K562 (cell line): ENCODE data around the gene DENND2A. TPM values are rescaled to one million over a fixed set of nuclear protein-coding genes. Genes with fewer than 3 reads are reported as not detected.

Experiments
- ATAC-seq: fragments of 200-7000 bp; cut with Tn5 transposase; 3 replicates; pipeline ENCODE4 v1.9.1; 2020; ENCODE audit warnings: moderate library complexity
- BruUV-seq: library from RNA; stranded (reverse); fragments of 400-500 nt; replicated peaks from 2 replicates; lab custom pipeline; 2021; lab: Mats Ljungman, UMichigan
- CTCF ChIA-PET: fragments of 300-600 bp; formaldehyde crosslinking; extraction: SDS; loops from one replicate; lab custom pipeline; 2021; ENCODE audit warnings: low intra/inter-chr PET ratio; lab: Yijun Ruan, JAX
- POLR2A ChIA-PET: fragments of 300-600, 350-650 bp; sonication (Branson Sonifier 250); formaldehyde crosslinking; extraction: SDS; loops from one replicate; lab custom pipeline; 2021; ENCODE audit warnings: antibody characterized with exemption, inconsistent platforms; lab: Yijun Ruan, JAX
- DNase-seq, 4 experiments: peaks; one replicate each; pipeline versions ENCODE4 v3.0.0 to v3.0.0-alpha.2; 2011 to 2018; ENCODE audit warnings: low spot score in 3 of 4, mixed read lengths in 3 of 4; ENCODE audit errors: extremely low read depth in 1 of 4
- FAIRE-seq: peaks from 2 replicates; lab custom pipeline; 2011; peaks lifted over from hg19 to GRCh38; lab: Jason Lieb, UNC
- H2AFZ ChIP-seq: 2 replicates; pipeline ENCODE4 v1.6.0; 2011; ENCODE audit warnings: low read depth, low read length, control low read depth, inconsistent platforms
- H3K27ac ChIP-seq: fragments of 200-600 bp; 3 replicates; pipeline ENCODE4 v1.8.0; 2011; ENCODE audit warnings: low read depth, mild to moderate bottlenecking, control low read depth, inconsistent platforms, low read length, moderate library complexity, mixed read lengths; ENCODE audit errors: extremely low read depth
- H3K27me3 ChIP-seq, 2 experiments: fragments of 300-600 bp in 1 of 2; 2 replicates in 1 of 2; 3 replicates in 1 of 2; pipeline versions ENCODE4 v1.6.0 to v1.8.0; 2011; ENCODE audit warnings: inconsistent platforms in 2 of 2, low read length in 2 of 2, mild to moderate bottlenecking in 1 of 2, mixed read lengths in 1 of 2, moderate library complexity in 1 of 2; ENCODE audit not compliant: control insufficient read depth in 2 of 2, insufficient read depth in 2 of 2
- H3K36me3 ChIP-seq: fragments of 300-600 bp; 3 replicates; pipeline ENCODE4 v1.8.0; 2011; ENCODE audit warnings: mild to moderate bottlenecking, low read length, inconsistent platforms; ENCODE audit not compliant: control insufficient read depth, insufficient read depth
- H3K4me1 ChIP-seq, 2 experiments: fragments of 200-600 bp in 1 of 2; replicated peaks in 1 of 2; 2 replicates in 1 of 2; 3 replicates in 1 of 2; pipeline versions ENCODE4 v1.5.1 to v1.8.0; 2011; ENCODE audit warnings: inconsistent platforms in 2 of 2, low read length in 2 of 2, mild to moderate bottlenecking in 1 of 2, mixed read lengths in 1 of 2, moderate library complexity in 1 of 2; ENCODE audit not compliant: control insufficient read depth in 2 of 2, insufficient read depth in 2 of 2
- H3K4me2 ChIP-seq: 2 replicates; pipeline ENCODE4 v1.6.1; 2011; ENCODE audit warnings: low read length, control low read depth, inconsistent platforms, mixed read lengths; ENCODE audit not compliant: insufficient read depth
- H3K4me3 ChIP-seq: fragments of 200-600 bp; sonication (generic), shearing (Covaris generic); 2 replicates; pipeline ENCODE4 v1.5.1; 2016; ENCODE audit warnings: control low read depth, inconsistent platforms
- H3K79me2 ChIP-seq: fragments of 200-600 bp; 3 replicates; pipeline ENCODE4 v1.8.0; 2011; ENCODE audit warnings: low read length, inconsistent platforms; ENCODE audit not compliant: control insufficient read depth, insufficient read depth
- H3K9ac ChIP-seq, 2 experiments: 2 replicates each; pipeline versions ENCODE4 v1.6.0 to v1.6.1; 2011; ENCODE audit warnings: low read depth in 2 of 2, low read length in 2 of 2, control low read depth in 1 of 2, inconsistent platforms in 1 of 2, mild to moderate bottlenecking in 1 of 2, mixed read lengths in 1 of 2; ENCODE audit not compliant: insufficient read depth in 1 of 2
- H3K9me1 ChIP-seq: one replicate; pipeline ENCODE4 v1.6.0; 2011; ENCODE audit warnings: inconsistent platforms, mild to moderate bottlenecking, low read length, moderate library complexity; ENCODE audit not compliant: control insufficient read depth, insufficient read depth
- H3K9me3 ChIP-seq: replicated peaks from 2 replicates; pipeline ENCODE4 v1.5.1; 2011; ENCODE audit warnings: low read depth, low read length, inconsistent platforms; ENCODE audit not compliant: control insufficient read depth, insufficient read depth
- H4K20me1 ChIP-seq: replicated peaks from 2 replicates; pipeline ENCODE4 v1.6.1; 2011; ENCODE audit warnings: low read length, inconsistent platforms, mixed read lengths; ENCODE audit not compliant: control insufficient read depth, insufficient read depth
- AFF4 ChIP-seq: sonication (generic); formaldehyde crosslinking; IDR thresholded peaks from 2 replicates; pipeline ENCODE4 v1.8.0; 2023; ENCODE audit warnings: mild to moderate bottlenecking, missing genetic modification reagents
- CBFA2T3 ChIP-seq: fragments of 450-650 bp; IDR thresholded peaks from 2 replicates; pipeline ENCODE4 v1.6.1; 2017
- DPF2 ChIP-seq: fragments of 450-650 bp; IDR thresholded peaks from 2 replicates; pipeline ENCODE4 v1.6.1; 2016
- MCM5 ChIP-seq: fragments of 450-650 bp; IDR thresholded peaks from 2 replicates; pipeline ENCODE4 v1.6.1; 2016; ENCODE audit warnings: low read depth
- MTA3 ChIP-seq: fragments of 450-650 bp; formaldehyde crosslinking; IDR thresholded peaks from 2 replicates; pipeline ENCODE4 v1.6.1; 2017; ENCODE audit warnings: mild to moderate bottlenecking, borderline replicate concordance
- SIN3B ChIP-seq: fragments of 450-650 bp; IDR thresholded peaks from 2 replicates; pipeline ENCODE4 v1.6.1; 2017; ENCODE audit warnings: low read depth, mild to moderate bottlenecking, moderate library complexity
- SMAD1 ChIP-seq: fragments of 150-350 bp; IDR thresholded peaks from 2 replicates; pipeline ENCODE4 v1.6.1; 2014; ENCODE audit warnings: low read length, low read depth; ENCODE audit not compliant: partially characterized antibody
- SMAD4 ChIP-seq: fragments of 250-450 bp; sonication (Bioruptor Pico); conservative IDR thresholded peaks from 2 replicates; pipeline ENCODE4 v1.8.0; 2021; ENCODE audit warnings: inconsistent platforms, mild to moderate bottlenecking, moderate library complexity
- THAP12 ChIP-seq: fragments of 250-450 bp; sonication (Bioruptor Pico); IDR thresholded peaks from 2 replicates; pipeline ENCODE4 v1.9.0; 2021; ENCODE audit warnings: mild to moderate bottlenecking, inconsistent platforms
- TRIM25 ChIP-seq: fragments of 450-650 bp; IDR thresholded peaks from 2 replicates; pipeline ENCODE4 v1.7.0; 2016; ENCODE audit warnings: borderline replicate concordance
- ZNF592 ChIP-seq: fragments of 450-650 bp; IDR thresholded peaks from 2 replicates; pipeline ENCODE4 v1.6.1; 2017; ENCODE audit warnings: antibody characterized with exemption, mild to moderate bottlenecking
- WGBS: fragments of 100-300 bp; shearing (Covaris generic); methylation state at CpG from one replicate; pipeline ENCODE4 v1.1.6; 2016; ENCODE audit warnings: low coverage, mixed read lengths; ENCODE audit not compliant: insufficient coverage; ENCODE audit errors: missing lambda C conversion rate; 5-methylcytosine and 5-hydroxymethylcytosine counted together
- in situ Hi-C: fragments of 300-500 bp; cut with MboI; formaldehyde crosslinking; loops from 4 replicates; pipeline ENCODE4 v1.15.0; 2018; ENCODE audit warnings: inconsistent platforms, mixed read lengths
- intact Hi-C: fragments of 100-400 bp; cut with micrococcal nuclease; formaldehyde crosslinking; loops from 2 replicates; pipeline ENCODE4 v1.14.2; 2022
- polyA plus RNA-seq, 8 experiments: library from polyadenylated mRNA; depleted of rRNA in 4 of 8; stranded (reverse) in 5 of 8; unstranded in 3 of 8; fragments of >200 nt; fragmentation: Nextera tagmentation in 2 of 8; fragmentation: Illumina TruSeq in 1 of 8; extraction: Ambion mirVana in 2 of 8; extraction: Trizol in 1 of 8; gene quantifications; 2 replicates each; pipeline versions ENCODE4 v1.2.1 to v1.2.3, GENCODE V29; 2011 to 2014; ENCODE audit warnings: inconsistent platforms in 1 of 8, missing spikeins in 1 of 8
- total RNA-seq, 7 experiments: library from RNA; depleted of rRNA in 6 of 7; stranded (reverse); fragments of >200 nt in 6 of 7; fragmentation: Illumina TruSeq in 2 of 7; extraction: Trizol in 2 of 7; gene quantifications; 2 replicates each; pipeline versions ENCODE4 v1.2.1 to v1.2.3, GENCODE V29; 2011 to 2021; ENCODE audit warnings: low replicate concordance in 1 of 7

DENND2A gene
- total and polyA plus RNA-seq, 9 of the 15 experiments (the other 6 are each of a cell fraction or from before 2014, with no cell fraction given): not detected

GRCh38 chr7:140501966-140502365 lies 138.6 kb downstream of the DENND2A start:
- Histone ChIP-seq H3K27me3 (no peaks in the 10 kb centered on the region), H2AFZ (peak overlapping the region; percentile 22; the same call in 1 of the 2 replicates), H3K79me2 (no peaks in the 10 kb centered on the region), H3K36me3 (no peaks in the 10 kb centered on the region), H3K4me3 (no peak overlapping the region), H3K27ac (no peak overlapping the region), H4K20me1 (no peaks in the 10 kb centered on the region), H3K9me1 (no peaks in the 10 kb centered on the region), H3K4me2 (no peak overlapping the region), H3K9me3 (no peaks in the 10 kb centered on the region), H3K4me1 (peaks cover 4 to 5% of the 10 kb centered on the region in 2 experiments; a peak in 4 of 5 replicates), H3K9ac (no peak overlapping the region)
- DNase-seq: peak in 1 of 4 experiments; percentile 38
- FAIRE-seq: no peak
- peak; percentile 48 for ATAC-seq
- POLR2A ChIA-PET: interaction anchor here (0.6 to 1.2 kb wide), 3 partner anchors 14 to 512 kb away, joined by 3 to 6 read pairs (median 4); no protein-coding TSS in a partner anchor
- intact Hi-C loops (no loop called here), in situ Hi-C loops (no loop called here)
- no TSS peak for BruUV-seq
- CTCF ChIA-PET: no interaction called here
- 54% methylated on average over 5 of the region's 5 CpGs for WGBS
- no peak for TF ChIP-seq SIN3B
- TF ChIP-seq THAP12 (CRISPR knock-in tag): no peak
- TF ChIP-seq ZNF592: no peak
- no peak for TF ChIP-seq SMAD4 (CRISPR knock-in tag)
- TF ChIP-seq SMAD1: no peak
- peak; percentile 52; the same call in 1 of the 2 replicates for TF ChIP-seq CBFA2T3
- no peak for TF ChIP-seq DPF2
- no peak for TF ChIP-seq MCM5
- no peak for TF ChIP-seq MTA3
- TF ChIP-seq TRIM25: no peak
- no peak for TF ChIP-seq AFF4 (CRISPR knock-in tag)
